ENCODE results near the gene GPR156. TPM values are rescaled to one million over a fixed set of nuclear protein-coding genes. Genes with fewer than 3 reads are reported as not detected.

The GPR156 gene
- polyA plus RNA-seq, 1 experiment = 0.44 TPM

DNA sequence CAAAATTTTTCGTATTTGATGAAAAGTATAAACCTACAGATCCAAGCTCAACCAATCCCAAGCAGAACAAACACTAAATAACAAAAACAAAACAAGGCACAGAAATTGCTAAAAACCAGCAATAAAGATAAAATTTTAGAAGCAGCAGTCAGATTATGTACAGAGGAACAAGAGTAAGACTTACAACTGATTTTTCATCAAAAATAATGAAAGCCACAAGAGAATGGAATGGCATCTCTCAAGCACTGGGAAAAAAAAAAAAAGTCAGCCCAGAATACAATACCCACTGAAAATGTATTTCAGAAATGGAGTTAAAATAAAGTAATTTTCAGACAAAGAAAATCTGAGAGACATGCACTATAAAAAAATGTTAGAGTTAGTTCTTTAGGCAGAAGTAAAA, 27.0 kb downstream of the GPR156 start:
- DNase-seq (ENCODE audit: low read depth) = no peak
- H3K4me3 ChIP-seq (ENCODE audit: low read depth, low read length) = no peak overlapping the region
- CTCF ChIA-PET = no interaction called here
- POLR2A ChIA-PET = no interaction called here
- H3K27me3 ChIP-seq (ENCODE audit: control insufficient read depth, insufficient read depth, low read length) = no peaks in the 10 kb centered on the region
- TF ChIP-seq, protein P1, sequence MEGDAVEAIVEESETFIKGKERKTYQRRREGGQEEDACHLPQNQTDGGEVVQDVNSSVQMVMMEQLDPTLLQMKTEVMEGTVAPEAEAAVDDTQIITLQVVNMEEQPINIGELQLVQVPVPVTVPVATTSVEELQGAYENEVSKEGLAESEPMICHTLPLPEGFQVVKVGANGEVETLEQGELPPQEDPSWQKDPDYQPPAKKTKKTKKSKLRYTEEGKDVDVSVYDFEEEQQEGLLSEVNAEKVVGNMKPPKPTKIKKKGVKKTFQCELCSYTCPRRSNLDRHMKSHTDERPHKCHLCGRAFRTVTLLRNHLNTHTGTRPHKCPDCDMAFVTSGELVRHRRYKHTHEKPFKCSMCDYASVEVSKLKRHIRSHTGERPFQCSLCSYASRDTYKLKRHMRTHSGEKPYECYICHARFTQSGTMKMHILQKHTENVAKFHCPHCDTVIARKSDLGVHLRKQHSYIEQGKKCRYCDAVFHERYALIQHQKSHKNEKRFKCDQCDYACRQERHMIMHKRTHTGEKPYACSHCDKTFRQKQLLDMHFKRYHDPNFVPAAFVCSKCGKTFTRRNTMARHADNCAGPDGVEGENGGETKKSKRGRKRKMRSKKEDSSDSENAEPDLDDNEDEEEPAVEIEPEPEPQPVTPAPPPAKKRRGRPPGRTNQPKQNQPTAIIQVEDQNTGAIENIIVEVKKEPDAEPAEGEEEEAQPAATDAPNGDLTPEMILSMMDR (IDR thresholded peaks at IDR 0.05; ENCODE audit: insufficient read depth, low read depth, low read length) = no peak
- H3K36me3 ChIP-seq (ENCODE audit: control insufficient read depth, insufficient read depth, low read length) = no peaks in the 10 kb centered on the region

DNA sequence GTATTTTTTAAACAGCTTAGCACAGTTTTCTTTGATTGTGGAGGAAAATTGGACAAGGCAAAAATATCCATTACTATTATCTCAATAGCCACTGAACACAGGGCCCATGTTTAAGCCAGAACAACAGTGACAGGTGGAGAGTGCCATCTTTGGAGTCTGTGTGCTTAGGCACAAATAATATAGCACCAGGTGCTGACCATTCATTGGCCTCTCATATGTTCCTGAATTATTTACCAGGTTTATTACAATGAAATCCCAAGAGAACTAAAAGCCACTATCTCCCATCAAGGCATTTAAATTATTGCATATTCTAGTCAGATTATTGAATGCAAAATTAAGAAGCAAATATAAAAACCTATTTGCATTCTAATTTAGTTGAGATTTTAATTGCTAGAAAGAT, 39.6 kb downstream of the GPR156 start:
- DNase-seq (ENCODE audit: low read depth) = no peak
- Histone ChIP-seq H3K4me3 (ENCODE audit: low read depth, low read length) (no peak overlapping the region), H3K36me3 (ENCODE audit: control insufficient read depth, insufficient read depth, low read length) (no peaks in the 10 kb centered on the region), H3K27me3 (ENCODE audit: control insufficient read depth, insufficient read depth, low read length) (peaks cover 3% of the 10 kb centered on the region; the same call in 1 of the 2 replicates)
- POLR2A ChIA-PET = no interaction called here
- TF ChIP-seq, protein P1 (IDR thresholded peaks at IDR 0.05; ENCODE audit: insufficient read depth, low read depth, low read length) = no peak
- CTCF ChIA-PET = interaction anchor here (0.9 to 3.2 kb wide), 13 partner anchors 8 to 550 kb away, joined by 4 to 82 read pairs (median 6); no protein-coding TSS in a partner anchor

DNA sequence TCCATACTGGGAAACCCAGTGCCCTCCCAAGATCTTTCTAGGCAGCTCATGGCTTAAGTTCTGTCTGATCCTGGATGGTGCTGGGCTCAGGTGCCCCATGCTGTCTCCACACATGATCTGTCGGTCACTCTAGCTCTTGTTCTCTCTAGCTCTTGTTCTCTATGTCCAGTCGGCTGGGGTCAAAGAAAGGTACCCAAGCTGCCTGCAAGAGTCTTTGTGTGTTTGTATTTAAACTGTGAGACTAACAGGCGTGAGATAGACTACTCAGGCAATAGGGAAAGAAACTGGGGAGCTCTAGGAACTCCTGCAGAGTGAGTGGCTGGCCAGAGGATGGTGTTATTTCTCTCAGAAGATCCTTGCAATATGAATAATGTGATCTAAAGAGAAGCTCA, 40.2 kb downstream of the GPR156 start:
- H3K4me3 ChIP-seq (ENCODE audit: low read depth, low read length) = no peak overlapping the region
- H3K27me3 ChIP-seq (ENCODE audit: control insufficient read depth, insufficient read depth, low read length) = peaks cover 3% of the 10 kb centered on the region; the same call in 1 of the 2 replicates
- CTCF ChIA-PET = interaction anchor here (0.5 to 3.2 kb wide), 20 partner anchors 8 to 550 kb away, joined by 3 to 82 read pairs (median 5); no protein-coding TSS in a partner anchor
- H3K36me3 ChIP-seq (ENCODE audit: control insufficient read depth, insufficient read depth, low read length) = no peaks in the 10 kb centered on the region
- DNase-seq (ENCODE audit: low read depth) = no peak
- POLR2A ChIA-PET = interaction anchor here (0.6 kb wide), 1 partner anchor 360 kb away, joined by 3 read pairs; no protein-coding TSS in a partner anchor
- TF ChIP-seq, protein P1 (IDR thresholded peaks at IDR 0.05; ENCODE audit: insufficient read depth, low read depth, low read length) = no peak

DNA sequence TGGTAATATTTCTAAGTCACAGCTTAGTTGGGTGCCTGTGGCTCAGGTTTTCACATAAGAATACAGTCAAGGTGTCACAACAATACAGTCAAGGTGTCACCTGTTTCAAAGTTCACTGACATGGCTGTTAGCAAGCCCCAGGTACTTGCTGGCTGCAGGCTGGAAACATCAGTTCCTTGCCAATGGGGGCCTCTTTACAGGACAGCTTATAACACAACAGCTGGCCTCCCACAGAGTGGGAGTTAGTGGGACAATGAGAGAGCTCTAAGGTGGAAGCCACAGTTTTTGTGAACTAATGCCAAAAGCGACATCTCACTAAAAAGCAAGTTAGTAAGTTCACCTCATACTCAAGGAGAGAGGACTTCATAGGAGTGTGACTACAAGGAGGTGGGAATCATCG, 45.4 kb downstream of the GPR156 start:
- TF ChIP-seq, protein P1 (IDR thresholded peaks at IDR 0.05; ENCODE audit: insufficient read depth, low read depth, low read length) = no peak
- Histone ChIP-seq H3K4me3 (ENCODE audit: low read depth, low read length) (no peak overlapping the region), H3K27me3 (ENCODE audit: control insufficient read depth, insufficient read depth, low read length) (0 out of 2 replicates have a peak, but pooled peaks cover 3% of the 10 kb centered on the region), H3K36me3 (ENCODE audit: control insufficient read depth, insufficient read depth, low read length) (no peaks in the 10 kb centered on the region)
- ChIA-PET CTCF (interaction anchor here (1.5 kb wide), 1 partner anchor 319 kb away, joined by 4 read pairs; no protein-coding TSS in a partner anchor), POLR2A (no interaction called here)
- DNase-seq (ENCODE audit: low read depth) = no peak

DNA sequence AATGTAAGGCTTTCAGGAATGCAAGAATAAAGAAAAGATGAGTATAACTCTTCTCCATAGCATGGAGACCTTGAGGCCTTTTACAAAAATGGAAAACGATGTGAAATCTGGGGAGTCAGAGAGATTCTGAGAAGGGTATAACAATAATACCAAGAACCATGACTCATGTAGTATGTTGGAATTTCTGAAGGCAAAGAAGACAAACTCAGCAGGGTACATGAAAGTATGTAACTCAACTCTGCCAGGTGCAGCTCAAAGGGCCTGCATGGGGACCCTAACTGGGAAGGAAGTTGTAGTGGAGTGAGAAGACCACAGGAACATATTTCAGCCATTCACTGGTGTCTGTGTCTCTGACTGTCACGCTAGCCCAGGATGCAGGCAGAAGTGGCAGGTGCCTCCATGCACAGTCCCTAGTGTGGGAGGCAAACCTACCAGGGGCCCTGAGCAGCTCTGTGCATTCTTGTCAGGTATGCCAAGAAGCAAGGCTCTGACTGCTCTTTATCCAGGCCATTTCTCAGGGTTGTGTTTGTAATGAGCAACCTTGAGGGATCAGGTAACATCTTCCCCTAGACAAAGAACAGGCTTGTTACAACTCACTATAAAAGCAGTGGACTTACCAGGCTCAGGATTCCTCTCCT, 57.2 kb downstream of the GPR156 start:
- Histone ChIP-seq H3K36me3 (ENCODE audit: control insufficient read depth, insufficient read depth, low read length) (no peaks in the 10 kb centered on the region), H3K4me3 (ENCODE audit: low read depth, low read length) (no peak overlapping the region), H3K27me3 (ENCODE audit: control insufficient read depth, insufficient read depth, low read length) (no peaks in the 10 kb centered on the region)
- no peak for DNase-seq (ENCODE audit: low read depth)
- ChIA-PET CTCF (interaction anchor here (1.3 to 2.2 kb wide), 2 partner anchors 17 to 331 kb away, joined by 4 to 5 read pairs; no protein-coding TSS in a partner anchor), POLR2A (no interaction called here)
- TF ChIP-seq, protein P1 (IDR thresholded peaks at IDR 0.05; ENCODE audit: insufficient read depth, low read depth, low read length) = no peak
